Measurements from ENCODE around the gene PIP5K1B.
A peak's percentile ranks its signal among the peaks of the same experiment; 100 is the strongest.
"Not testable (repeated sequence)": the region's sequence is repeated elsewhere in the genome, so short reads cannot be mapped to it uniquely, and the experiment has no call there.

The PIP5K1B gene

DNA sequence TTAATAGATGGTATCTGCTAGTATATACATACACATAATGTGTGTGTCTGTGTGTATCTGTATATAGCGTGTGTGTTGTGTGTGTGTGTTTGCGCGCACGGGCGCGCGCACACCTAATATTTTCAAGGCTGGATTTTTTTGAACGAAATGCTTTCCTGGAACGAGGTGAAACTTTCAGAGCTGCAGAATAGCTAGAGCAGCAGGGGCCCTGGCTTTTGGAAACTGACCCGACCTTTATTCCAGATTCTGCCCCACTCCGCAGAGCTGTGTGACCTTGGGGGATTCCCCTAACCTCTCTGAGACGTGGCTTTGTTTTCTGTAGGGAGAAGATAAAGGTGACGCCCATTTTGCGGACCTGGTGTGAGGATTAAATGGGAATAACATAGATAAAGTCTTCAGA lies 331.3 kb downstream of the PIP5K1B start:
- DNase-seq, result no peak
- intact Hi-C loops (cut with DNase I), result loop anchor here (5.0 kb wide), 1 partner anchor 156 kb away; no protein-coding TSS in a partner anchor

DNA sequence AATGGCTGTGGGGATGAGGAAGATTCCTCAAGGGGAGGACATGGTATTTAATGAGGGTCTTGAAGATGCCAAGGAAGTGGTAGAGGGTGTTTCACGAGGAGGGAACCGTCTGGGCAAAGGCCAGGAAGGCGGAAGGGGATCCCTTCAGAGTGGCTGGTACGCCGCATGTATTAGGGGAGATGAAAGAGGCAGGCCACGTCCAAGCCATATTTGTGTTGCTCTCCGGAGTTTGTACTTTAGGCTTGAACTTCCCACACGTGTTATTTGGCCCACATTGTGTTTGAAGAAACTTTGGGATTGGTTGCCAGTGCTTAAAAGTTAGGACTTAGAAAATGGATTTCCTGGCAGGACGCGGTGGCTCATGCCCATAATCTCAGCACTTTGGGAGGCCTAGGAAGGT lies 331.8 kb downstream of the PIP5K1B start:
- DNase-seq, result no peak

DNA sequence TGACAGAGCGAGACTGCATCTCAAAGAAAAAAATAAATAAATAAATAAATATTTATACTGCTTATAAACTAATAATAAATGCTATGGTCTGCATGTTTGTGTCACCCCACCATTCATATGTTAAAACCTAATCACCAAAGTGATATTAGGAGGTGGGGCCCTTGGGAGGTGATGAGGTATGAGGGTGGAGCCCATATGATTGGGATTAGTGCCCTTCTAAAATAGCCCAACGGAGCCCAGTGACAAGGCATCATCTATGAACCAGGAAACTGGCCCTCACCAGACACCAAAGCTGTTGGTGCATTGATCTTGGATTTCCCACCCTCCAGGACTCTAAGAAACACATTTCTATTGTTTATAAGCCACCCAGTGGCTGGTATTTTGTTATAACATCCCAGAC lies 335.6 kb downstream of the PIP5K1B start:
- intact Hi-C loops (cut with DNase I), result no loop called here
- DNase-seq, result no peak

More for the DNA sequence above, 331.8 kb downstream of the PIP5K1B start:
- intact Hi-C loops (cut with DNase I), result loop anchor here (5.0 kb wide), 1 partner anchor 156 kb away; no protein-coding TSS in a partner anchor

DNA sequence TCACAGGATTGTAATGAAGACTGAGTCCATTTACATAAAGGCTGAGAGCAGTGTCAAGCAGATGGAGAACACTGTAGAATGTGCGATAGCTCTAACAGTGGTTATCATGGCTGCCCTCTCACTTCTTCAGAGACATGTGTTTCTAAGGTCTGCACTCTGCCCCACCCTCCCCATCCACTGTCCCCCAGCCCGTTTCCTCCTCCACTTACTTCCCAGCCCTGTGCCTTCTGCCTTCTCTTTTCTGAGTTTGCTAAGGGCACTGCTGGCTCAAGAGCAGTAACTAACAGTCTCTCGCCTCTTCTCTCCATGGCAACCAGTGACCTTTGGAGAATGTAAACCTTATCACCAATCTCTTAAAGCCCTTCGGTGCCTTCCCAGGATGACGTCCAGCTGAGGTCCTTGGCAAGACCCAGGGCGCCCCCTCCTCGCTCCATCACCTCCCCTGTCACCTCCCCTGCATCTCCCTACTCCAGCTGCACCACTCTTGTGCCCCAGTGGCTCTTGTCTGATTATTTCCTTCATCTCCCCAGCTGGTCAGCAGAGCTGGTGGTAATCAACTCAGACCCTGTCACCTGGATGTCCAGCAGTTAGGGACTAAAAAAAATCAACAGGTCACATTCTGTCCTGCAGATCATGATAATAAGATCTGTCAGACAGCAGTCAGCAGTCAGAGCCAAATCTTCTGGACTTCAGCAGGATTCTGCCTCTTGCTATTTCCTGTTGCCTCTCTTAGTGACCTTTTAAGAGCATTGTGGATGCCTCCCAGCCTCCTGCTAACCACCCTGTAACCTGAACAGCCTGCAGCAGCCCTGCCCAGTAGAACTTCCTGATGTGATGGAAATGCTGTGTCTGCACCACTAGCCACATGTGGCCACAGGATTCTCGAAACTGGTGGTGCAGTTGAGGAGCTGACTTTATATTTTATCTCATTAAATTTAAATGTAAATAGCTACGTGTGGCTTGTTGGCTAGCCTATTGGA lies 339.5 kb downstream of the PIP5K1B start:
- peak in 2 of 10 donors; percentile 38 to 65 for DNase-seq
- intact Hi-C loops (cut with DNase I), result no loop called here

DNA sequence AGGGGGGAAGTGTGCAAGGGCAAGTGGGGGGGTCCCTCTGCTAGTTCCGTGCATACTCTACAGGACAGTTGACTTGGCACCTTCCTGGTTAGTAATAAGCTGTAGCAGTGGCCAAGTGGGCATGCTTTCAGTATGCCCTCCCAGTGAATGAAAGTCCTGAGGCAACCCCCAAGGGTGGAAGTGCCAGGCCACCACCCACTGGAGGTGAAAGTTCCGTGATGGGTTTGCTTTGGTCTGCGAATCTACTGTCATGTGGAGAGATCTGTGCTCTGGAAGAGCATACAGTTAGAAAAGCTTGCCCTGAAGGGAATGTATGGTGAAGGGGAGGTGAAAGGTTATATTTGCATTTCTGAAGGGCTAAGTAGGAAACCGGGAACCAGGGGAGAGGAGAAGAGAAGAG lies 340.8 kb downstream of the PIP5K1B start:
- DNase-seq, result no peak
- intact Hi-C loops (cut with DNase I), result no loop called here

DNA sequence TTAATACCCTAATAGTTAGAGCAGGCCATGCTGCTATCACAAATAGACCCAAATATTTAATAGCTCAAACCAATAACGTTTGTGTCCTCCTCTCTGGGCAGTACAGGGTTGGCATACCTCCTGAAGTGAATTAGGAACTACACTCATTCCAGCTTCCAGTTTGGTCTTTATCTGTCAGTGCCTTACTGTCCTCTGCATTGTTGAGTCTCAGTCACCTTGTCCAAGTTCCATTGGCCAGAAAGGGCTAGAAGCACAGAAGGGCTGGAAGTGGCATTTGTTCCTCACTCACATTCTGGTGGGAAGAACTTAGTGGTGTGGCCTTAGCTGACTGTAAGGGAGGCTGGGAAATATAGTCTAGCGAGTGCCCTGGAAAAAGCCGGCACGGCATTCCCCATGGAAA lies 341.7 kb downstream of the PIP5K1B start:
- intact Hi-C loops (cut with DNase I), result no loop called here
- no peak for DNase-seq

DNA sequence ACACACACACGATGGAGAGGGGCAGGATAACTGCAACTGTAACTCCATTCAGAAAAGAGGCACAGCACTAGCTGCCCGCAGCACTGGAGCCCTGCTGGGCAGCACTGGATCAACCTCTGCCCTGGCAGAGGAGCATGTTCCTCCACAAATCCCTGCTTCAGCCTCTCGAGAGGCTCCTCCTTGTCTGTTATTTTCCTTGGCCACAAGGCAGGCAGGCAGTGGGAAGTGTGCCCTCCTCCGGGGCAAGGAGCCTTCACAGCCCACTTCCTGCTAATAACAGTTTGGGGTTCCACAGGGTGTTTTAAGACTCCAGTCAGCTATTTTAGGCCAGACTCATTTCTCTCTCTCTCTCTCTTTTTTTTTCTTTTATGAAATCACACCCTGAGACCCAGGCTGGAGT lies 342.3 kb downstream of the PIP5K1B start:
- intact Hi-C loops (cut with DNase I), result no loop called here
- peak in 1 of 10 donors; percentile 44 for DNase-seq

DNA sequence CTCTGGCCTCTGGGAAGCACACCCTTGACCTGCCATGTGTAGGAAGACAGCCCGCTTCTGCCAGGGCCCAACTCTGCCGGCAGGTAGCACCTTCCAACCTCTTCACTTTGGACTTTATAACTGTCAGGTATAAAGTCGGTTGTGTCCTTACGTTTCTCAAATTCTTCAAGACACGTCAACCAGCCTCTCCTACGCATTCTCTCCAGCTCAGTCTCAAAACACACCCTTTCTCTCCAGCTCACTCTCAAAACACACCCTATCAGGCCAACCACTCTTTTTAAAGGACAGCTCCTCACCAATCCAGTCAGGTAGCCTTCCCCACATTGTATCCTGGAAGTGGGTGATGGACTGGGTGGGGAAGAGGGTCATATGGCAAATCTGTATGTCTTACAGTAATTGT lies 344.1 kb downstream of the PIP5K1B start:
- no peak for DNase-seq
- intact Hi-C loops (cut with DNase I), result no loop called here

DNA sequence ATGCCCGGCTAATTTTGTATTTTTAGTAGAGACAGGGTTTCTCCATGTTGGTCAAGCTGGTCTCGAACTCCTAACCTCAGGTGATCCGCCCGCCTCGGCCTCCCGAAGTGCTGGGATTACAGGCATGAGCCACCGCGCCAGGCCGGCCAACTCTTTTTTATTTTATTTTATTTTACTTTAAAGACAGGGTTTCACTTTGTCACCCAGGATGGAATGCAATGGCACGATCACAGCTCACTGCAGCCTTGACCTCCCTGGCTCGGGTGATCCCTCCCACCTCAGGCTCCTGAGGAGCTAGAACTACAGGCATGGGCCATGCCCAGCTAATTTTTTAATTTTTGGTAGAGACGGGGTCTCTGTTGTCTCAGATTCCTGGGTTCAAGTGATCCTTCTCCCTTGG lies 345.9 kb downstream of the PIP5K1B start:
- DNase-seq, result not testable (repeated sequence)
- intact Hi-C loops (cut with DNase I), result loop anchor here (10.0 kb wide), 1 partner anchor 74 kb away; no protein-coding TSS in a partner anchor

DNA sequence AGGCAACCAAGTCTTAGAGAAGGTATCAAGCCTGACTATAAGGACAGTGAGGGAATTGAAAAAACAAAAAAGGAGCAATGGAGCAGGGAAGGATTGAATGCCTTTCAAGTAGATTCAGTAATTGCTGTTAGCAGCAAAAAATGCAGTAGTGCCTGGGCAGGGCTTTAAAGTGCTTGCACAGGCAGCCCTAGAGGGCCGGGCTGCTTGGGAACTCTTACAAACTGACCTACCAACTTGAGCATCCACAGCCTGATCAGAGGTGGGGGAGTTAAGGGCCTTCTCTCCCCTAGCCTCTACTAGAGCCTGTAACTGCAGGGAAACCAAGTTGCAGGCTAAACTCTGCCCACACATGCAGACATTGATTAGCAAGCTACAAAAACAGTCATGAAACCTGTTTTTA lies 349.9 kb downstream of the PIP5K1B start:
- intact Hi-C loops (cut with DNase I), result loop anchor here (2.0 to 10.0 kb wide), 2 partner anchors 70 to 138 kb away; no protein-coding TSS in a partner anchor
- DNase-seq, result no peak

DNA sequence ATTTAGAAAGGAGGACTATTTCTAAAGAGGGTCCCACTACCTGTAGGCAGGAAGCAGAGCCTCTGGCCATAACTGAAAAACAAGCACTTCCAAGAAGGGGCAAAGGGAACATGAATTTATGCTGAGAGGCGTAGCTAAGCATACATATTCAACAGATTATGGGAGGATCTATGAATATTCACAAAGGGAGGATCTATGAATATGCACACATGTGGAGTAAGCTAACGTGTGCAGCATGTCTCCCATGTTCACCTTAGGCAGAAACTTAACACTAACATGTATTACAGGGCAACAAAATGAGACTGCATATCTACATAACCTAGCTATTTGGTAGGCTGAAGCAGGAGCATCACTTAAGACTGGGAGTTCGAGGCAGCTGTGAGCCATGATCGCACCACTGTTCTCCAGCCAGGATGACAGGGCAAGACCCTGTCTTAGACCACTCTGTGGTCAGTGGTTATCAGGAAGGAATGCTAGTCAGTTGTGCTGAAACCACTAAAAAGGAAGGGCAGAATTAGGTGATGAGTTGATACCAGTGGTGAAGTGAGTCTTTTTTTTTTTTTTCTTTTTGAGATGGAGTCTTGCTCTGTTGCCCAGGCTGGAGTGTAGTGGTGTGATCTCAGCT lies 351.3 kb downstream of the PIP5K1B start:
- DNase-seq, result no peak
- intact Hi-C loops (cut with DNase I), result loop anchor here (10.0 kb wide), 1 partner anchor 68 kb away; no protein-coding TSS in a partner anchor

DNA sequence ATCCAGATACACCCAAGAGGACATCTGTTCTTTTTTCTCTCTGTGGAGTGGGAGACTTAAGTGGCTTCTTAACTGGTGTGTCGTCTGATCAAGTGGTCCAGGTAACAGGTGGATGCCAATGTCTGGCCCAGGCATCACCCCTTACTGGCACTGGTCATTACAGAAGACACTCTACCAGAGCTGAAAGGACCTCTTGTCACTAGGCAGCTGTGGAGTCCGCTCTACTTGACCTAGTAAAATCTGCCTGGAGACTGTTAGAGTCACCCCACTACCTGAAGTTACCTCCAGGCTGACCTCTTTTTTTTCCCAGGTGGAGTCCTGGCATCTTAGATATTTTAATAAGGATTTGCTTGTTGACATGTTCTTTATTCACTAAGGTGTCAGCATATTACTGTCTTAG lies 353.1 kb downstream of the PIP5K1B start:
- intact Hi-C loops (cut with DNase I), result loop anchor here (10.0 kb wide), 1 partner anchor 67 kb away; no protein-coding TSS in a partner anchor
- DNase-seq, result no peak

Measured in posterior cingulate gyrus (tissue), 11 donors.